Stromal cell of bone marrow (primary cell): ENCODE data around the gene NPLOC4.
"Not testable (repeated sequence)": the region's sequence is repeated elsewhere in the genome, so short reads cannot be mapped to it uniquely, and the experiment has no call there.

ENCODE experiments used
- DNase-seq: peaks from one replicate; pipeline ENCODE4 v3.0.0-alpha.2; 2012; ENCODE audit warnings: low read depth

Gene NPLOC4

DNA sequence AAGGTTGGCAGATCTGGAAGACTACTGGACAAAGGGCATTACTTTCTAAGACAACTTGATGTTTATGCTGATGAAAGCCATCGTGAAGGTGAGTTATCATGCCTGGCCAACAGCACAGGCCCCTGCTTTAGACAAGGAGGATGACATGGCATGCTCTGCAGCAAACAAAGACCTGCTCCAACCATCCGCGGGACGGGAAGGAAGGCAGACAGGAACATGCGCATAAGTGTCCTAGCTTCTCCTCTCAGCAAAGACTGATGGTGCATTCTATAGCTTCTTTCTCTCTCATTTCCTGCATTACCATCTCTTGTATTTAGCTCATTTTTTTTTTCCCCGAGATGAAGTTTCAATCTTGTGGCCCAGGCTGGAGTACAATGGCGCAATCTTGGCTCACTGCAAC is 5.4 kb downstream of the NPLOC4 start:
- DNase-seq = no peak

DNA sequence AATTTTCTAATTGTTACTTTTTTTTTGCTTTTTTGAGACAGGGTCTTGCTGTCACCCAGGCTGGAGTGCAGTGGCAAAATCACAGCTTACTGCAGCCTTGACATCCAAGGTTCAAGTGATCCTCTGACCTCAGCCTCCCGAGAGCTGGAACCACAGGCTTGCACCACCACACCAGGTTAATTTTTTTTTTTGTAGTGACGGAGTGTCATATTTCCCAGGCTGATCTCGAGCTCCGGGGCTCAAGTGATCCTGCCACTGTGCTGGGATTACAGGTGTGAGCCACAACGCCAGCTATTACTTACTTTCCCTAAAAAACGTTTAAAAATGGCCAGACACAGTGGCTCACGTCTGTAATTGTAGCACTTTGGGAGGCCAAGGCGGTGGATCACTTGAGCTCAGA is 6.6 kb downstream of the NPLOC4 start:
- DNase-seq = no peak

DNA sequence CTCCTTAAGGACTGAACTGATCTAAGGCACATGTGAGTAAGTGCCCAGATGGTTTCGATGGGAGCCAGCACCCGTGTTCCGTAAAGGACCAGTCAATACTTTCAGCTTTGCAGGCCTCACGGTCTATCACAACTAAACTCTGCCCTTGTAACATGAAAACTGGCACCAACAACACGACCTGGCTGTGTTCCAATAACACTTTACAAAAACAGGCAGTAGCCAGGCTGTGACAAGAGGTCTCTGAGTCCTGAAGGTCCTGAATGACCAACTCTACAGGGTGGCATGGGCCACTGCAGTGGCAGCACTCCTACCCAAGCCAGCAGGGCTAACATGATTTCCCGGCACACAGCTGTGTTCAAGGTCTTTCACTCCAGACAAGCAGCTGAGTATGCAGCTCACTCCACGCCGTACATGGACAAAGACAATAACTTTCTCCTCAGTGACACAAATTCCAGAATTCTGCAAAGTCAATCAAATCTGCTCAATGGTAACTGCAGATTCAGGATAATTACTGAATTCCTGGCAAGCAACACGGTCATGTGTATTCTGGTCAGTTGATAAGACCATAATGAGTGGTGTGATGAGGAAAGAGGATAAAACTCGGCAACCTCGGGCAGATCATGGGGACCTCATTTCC is 15.3 kb downstream of the NPLOC4 start:
- DNase-seq = no peak

DNA sequence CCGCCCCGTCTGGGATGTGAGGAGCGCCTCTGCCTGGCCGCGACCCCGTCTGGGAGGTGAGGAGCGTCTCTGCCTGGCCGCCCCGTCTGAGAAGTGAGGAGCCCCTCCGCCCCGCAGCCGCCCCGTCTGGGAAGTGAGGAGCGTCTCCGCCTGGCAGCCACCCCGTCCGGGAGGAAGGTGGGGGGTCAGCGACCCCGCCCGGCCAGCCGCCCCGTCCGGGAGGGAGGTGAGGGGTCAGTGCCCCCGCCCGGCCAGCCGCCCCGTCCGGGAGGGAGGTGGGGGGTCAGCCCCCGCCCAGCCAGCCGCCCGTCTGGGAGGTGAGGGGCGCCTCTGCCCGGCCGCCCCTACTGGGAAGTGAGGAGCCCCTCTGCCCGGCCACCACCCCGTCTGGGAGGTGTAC is 18.6 kb downstream of the NPLOC4 start:
- not testable (repeated sequence) for DNase-seq

DNA sequence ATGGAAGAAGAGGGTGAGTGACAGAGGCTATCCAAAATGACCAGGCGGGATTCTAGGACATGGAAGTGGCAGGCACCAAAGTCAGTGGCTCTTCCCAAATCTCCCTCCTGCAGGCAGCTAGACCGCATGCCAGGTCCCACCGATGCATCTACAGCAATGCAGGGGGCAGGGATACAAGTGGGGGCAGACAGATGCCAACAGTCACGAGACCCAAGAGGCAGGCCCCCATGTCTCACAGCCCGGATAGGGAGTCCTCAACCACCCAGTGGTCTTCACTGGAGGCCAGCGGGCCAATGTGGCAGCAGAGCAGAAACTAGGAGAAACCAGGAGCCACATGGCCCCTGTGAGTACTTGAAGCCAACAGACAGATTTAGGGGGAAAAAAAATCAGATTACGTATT is 20.0 kb downstream of the NPLOC4 start:
- no peak for DNase-seq

DNA sequence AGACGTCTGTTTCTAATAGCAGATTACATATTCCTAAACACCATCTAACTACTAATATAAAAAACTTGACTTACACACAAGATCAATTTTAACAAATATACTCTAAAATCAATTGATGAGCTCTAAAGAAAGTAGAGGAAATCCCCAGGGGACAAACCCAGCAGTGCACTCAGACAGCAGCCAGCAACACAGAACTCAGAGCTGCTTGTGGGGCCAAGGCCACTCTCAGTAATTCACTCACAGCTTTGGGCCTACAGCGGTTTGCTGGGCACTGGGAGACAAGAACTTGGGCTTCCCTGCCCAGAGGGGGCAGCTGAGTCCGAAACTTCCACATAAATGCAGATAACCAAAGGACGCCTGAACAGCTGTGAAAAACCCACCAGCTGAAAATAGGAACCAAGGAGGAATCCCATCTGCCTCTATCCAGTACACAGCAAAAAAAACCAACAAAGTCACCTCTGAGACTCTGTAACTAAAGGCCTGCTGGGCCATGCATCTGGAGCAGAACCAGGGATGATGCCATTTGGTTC is 21.4 kb downstream of the NPLOC4 start:
- DNase-seq = no peak

DNA sequence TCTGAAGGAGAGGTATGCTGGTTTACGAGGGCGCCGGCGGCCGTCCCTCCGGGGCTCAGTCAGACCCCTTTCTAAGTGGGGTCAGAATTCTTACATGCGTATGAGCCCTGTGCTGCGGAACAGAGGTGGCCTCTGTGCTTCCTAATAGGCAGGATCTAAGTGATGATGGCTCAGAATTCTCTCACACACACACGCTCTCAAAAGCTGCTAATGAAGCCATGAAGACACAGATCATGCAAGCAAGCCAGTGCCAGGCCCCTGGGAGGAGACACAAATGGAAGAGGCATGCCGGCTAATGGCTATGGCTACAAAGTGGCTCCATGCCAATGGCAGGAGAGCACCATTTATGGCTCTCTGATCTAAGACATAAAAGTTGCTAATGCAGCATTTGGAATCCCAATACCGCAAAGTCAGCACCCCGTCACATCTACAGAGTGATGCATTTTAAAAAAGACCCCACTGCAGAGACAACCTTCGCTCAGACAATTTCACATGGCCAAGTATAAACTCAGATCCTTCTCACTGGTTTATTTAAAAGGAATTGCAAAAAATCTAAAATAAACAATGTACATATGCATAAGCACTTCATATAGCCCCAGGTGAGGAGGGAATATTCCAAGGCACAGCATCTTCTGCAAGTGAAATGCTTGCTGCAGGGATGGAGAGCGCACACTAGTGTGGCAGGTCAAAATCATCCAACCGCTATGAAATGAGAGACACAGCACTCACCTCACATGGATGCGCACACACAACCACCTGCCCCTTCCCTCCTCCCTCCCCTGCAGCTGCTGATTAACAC is 24.5 kb downstream of the NPLOC4 start:
- DNase-seq = no peak

DNA sequence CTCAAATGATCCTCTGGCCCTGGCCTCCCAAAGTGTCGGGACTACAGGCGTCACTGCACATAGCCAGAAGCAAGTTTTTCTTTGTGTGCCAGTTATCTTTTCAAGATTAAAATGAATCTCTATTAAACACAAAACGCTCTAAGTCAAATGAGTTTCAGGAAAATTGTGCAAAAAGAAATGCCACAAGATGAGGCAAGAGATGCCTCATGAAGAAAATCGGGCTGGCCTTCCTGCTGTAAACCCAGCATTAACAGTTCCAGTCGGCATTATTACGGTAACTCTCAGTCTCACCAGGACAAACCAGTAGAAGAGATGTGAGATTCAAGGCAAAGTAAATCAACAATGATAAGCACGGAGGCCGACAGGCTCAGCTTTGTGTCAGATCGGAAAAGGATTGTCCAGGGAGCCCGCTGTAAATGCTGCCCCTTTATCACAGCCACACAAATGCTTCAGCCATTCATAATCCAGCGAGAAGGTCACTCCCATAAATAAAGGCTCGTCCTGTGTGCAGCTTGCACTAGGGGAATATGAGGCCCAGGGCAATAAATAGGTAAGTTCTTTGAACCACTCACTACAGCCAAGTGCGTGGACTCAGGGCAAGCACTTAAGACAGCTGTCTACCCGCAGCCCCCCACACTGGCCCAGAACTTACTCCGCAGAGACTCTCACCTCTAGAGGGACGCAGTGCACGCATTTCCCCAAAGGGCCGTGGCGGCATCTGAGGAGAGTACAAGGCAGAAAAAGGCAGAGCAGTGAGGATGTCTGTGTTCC is 27.2 kb downstream of the NPLOC4 start:
- DNase-seq = no peak

DNA sequence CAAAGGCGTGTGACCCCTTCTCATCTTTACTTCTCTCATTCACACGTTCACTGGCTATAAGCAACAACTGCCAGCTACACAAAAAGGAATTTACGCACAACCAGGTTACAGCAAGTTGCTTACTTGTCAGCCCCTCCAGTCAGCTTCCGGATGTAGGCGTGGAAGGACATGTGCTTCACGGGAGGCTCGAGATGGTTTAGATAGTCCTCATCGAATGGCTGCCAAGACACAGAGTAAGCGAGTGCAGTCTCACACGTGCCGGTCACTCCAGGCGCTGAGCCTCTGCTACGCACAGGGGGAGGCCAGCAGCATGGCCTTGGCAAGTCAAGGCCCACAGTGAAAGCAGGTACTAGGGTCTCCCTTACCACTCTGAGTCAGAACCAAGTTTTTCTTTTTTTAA is 28.3 kb downstream of the NPLOC4 start:
- no peak for DNase-seq

DNA sequence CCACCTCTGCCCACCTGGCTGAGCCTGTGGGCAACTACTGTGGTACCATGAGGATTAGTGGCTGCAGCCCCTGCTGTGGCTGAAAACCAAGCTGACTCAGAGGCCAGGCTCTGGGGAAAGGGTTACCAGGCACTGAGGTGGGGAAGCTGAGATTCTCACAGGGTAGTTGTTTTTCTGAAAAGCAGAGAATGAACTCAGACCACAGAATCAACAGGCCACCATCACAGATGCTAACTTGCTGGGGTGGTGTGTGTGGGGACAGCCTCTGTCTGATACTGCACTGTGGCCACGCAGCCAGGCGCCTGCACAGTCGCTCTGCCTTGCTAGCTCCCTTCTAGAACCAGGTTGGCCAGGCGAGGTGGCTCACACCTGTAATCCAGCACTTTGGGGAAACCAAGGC is 28.8 kb downstream of the NPLOC4 start:
- no peak for DNase-seq

DNA sequence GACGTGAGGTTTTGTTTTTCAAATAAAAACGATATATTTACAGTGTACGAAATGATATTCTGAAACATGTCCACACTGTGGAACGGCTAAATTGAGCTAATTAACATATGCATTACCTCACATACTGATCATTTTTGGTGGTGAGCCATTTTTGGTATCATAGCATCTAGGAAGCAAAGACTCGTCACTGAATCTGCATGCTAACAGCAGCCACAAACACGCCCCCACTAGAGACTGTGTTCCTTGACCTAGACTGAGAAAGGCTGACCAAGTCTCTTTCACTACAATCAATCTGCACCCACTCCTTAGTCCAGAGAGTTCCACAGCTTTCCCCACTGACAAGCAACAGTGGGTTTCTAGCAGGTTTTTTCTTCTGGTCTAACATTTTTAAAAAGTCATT is 29.5 kb downstream of the NPLOC4 start:
- no peak for DNase-seq

DNA sequence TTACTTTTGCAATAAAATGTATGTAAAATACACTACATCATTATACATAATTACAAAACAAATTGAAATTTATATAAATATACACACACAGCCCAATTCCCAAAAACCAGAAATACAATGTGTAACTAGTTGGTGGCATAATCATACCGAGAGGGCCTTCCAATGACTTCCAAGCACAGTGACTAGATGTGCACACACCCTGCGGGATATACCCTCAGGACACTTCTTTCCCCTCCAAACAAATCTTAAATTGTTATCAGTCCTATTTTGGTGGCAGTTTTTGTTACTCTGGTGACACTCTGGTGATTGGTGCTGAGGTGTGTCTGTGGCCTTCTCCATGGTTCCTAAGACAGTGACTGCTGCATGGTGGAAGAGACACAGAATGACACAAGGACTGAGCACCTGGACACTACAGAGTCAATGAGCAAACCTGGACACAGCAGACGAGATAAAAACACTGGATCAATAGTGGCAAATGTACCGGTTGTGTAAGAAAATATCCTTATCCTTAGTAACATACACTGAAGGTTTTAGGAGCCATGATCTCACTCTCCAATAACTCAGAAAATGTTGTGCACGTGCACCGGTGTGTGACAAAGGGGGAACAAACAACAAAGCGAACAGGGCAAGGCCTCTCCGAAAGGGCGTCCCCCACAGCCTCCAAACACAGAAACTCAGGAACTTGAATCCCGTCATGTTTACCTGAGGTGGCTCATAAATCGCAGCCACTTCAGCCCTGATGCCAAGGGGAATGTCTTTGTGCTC is 32.9 kb downstream of the NPLOC4 start:
- DNase-seq = no peak

DNA sequence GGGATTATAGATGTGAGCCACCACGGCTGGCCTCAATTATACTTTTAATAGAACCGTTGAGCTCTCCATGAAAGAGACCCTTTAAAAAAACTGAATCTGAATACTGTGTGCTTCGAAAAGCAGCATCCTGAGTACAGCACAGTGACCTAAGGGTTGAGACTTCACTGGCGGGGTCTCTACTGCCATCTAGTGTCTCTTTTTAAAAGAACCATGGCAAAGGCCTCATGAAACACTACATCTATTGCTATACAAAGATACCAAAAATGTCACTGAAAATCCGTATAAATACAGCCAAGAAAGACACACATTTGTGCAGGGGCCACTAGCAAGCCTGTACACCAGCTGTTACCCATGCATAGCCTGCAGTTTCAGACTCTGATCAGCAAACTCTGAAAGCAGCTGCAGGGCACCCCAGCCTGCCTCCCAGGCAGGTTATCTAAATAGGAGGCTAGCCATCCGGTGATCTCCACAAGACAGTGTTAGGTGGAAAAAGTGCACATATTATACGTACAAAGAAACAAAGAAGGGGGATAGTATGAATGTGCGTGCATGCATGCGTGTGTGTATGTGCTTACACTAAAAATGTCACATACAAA is 35.3 kb downstream of the NPLOC4 start:
- peak; percentile 62 for DNase-seq

DNA sequence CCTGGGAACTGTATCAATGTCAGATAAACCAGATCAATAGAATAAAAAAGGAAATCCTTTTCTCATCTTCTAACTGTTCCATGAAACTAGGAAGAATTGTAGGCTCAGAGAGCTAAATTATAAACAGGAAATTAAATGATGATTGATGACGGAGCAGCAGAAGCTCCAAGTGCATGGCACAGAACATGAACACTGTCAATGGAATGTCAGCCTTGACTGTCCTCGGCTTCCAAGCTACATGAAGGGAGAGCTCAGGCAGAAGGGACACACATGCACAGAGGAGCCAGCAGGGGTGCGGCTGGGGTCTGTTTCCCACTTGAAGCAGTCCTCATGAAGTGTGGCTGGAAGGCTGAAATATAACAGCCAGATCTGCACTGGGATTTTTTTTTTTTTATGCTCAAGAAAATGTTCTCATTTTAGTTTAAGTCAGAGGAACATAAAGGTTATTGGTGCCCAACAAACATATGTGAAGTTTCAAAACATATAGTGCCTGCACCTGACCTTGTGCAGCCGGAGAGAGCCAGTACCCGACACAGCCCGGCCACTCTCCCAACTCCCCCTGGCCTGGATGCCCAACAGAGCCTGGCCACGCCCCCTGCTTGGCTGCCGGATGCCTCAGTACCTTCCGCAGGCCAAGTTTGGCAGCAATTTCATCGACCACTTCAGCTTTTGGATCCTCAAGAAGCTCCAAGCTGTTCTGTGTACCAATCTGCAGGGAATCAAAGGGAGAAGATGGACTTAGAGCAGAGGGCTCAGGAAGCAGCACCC is 37.0 kb downstream of the NPLOC4 start:
- no peak for DNase-seq

DNA sequence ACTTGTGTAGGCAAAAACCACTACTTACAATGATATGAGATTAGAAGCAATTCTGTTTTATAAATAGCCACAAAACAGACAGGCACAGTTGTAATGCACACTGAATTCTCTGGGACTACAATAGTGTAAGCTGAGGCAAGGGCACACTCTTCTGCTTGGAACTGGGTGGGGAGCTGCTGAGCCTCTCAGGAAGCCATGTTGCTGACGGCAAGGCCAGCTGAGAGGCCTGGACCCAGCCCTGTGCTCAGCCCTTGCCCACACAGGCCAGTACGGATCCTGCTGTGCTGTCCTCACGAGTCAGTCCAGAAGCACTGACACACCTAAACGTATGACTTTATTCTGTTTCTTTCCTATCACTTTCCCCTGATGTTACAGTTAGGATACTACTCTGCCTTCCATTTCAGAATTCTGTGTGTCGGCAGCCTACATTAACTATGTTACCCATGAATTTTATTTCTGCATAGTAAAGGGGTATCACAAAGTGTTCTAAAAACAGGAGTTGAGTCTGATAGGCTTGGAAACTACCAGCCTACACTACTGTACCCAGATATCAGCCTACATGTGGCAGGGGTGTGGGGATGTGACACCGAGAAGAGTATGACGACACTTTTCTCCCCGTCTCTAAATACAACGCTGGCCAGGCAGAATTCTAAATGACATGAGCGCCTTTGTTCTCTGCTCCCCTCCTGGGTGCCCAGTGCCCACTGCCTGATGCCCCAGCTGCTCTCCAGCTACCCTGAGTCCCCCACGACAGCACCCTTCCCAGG is 43.6 kb downstream of the NPLOC4 start:
- DNase-seq = no peak

DNA sequence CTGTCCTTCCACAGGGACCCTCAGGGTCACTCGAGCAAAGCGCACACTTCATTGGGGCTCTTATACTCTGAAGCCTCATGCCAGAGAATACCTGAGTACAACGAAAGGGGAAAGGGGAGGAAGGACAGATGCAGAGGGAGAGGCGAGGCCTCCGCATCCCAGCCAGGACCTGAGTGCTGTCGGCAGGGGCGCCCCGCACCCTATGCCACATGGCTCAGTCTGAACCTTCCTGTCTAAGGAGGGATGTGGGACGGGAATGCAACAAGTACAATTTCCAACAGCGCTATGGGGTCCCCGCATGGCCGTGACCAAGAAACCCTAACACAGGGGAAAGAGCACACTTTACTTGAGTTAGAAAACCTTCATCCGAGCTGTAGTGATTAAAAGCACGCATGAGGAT is 44.9 kb downstream of the NPLOC4 start:
- no peak for DNase-seq

DNA sequence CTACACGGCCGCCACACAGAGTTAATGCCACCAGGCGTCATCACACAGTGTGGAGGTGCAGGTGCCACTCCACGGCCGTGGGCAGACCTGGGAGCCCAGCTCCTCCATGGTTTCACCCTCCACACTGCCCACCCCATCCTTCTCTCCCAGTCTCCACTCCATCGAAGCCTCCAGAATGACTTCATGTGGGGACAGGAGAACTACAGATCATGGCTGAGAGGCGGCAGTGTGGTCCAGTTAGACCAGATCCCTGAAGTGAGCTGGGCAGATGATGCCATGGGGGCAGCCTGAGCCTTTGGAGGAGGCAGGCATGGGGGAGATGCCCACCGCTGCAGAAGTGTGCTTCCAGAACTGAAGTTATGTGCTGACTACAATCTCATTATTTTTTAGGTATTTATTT is 46.8 kb downstream of the NPLOC4 start:
- no peak for DNase-seq

DNA sequence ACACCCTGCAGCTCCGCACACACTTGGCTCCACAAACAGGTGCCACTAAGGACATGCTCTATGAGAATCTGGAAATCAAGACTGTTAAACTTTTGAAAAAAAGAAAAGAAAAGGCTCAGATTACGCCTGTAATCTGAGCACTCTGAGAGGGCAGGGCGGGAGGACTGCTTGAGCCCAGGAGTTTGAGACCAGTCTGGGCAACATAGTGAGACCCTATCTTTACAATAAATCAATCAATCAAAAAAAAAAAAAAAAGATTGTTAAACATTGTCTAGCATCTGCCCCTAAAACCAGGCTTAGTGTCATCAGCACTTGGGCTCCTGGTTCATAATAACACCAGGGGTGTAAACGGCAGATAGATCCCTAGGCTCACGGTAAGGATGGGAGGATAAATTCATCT is 47.3 kb downstream of the NPLOC4 start:
- DNase-seq = no peak

DNA sequence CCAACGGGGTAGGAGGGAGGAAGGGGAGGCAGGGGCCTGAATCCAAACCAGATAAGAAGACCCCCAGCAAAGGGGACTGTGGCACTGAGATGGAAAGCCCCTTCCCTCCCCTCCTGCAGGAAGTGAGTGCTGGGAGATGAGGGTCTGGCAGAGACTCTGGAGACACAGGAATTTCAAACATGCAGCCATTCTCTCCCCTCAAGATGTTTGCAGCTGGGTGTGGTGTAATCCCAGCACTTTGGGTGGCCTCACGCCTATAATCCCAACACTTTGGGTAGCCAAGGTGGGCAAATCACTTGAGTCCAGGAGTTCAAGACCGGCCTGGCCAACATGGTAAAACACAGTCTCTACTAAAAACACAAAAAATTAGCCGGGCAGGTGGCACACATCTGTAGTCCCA is 50.8 kb downstream of the NPLOC4 start:
- DNase-seq = no peak

DNA sequence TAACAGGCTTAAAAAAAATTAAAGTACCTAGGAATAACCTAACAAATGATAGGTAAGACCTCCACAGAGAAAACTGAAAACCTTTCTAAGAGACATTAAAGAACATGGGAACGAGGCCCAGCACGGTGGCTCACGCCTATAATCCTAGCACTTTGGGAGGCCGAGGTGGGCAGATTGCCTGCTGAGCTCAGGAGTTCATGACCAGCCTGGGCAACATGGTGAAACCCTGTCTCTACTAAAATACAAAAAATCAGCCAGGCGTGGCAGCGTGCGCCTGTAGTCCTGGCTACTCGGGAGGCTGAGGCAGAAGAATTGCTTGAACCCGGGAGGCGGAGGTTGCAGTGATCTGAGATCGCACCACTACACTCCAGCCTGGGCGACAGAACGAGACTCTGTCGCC is 52.1 kb downstream of the NPLOC4 start:
- not testable (repeated sequence) for DNase-seq
